ENCODE results near the gene DCC. TPM values are rescaled to one million over a fixed set of nuclear protein-coding genes. Genes with fewer than 3 reads are reported as not detected.
A peak's percentile ranks its signal among the peaks of the same experiment; 100 is the strongest.

DCC gene
- total and polyA plus RNA-seq, 4 donors, result 0.16 to 5.3 (median 2.5) TPM

DNA sequence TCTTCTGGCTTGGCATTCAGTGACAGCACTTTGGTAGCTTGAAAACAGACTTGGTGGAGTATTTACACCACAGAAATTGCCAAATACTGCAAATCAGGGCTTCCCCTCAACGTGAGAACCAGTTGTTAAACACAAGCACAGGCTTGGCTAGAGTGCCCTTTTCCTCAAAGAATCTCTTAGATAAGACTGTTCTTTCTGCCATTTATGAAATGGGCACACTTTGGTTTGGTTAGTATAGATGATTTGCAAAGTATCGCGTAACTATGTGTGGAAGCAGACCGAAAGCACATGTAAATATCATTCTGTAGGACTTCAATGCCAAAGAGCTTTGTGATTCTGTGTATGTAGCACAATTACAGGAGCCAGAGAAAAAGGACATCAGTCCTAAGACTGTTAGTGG is 308.2 kb downstream of the DCC start:
- Histone ChIP-seq H3K4me3 (no peak overlapping the region), H3K27ac (ENCODE audit: low read depth in 1 of 2, low read length in 1 of 2) (no peak overlapping the region), H3K9ac (ENCODE audit: insufficient read depth in 1 of 2, low read length in 2 of 2) (no peak overlapping the region), H3K27me3 (ENCODE audit: control insufficient read depth in 3 of 3, insufficient read depth in 3 of 3, low read length in 2 of 3) (no peaks in the 10 kb centered on the region), H3K4me1 (ENCODE audit: control insufficient read depth in 5 of 5, insufficient read depth in 5 of 5, low read length in 5 of 5) (no peaks in the 10 kb centered on the region), H3K9me3 (ENCODE audit: control insufficient read depth in 4 of 4, insufficient read depth in 3 of 4, low read length in 3 of 4) (no peaks in the 10 kb centered on the region), H3K36me3 (ENCODE audit: control insufficient read depth in 4 of 4, insufficient read depth in 4 of 4, low read length in 4 of 4) (no peaks in the 10 kb centered on the region)
- WGBS, 2 donors, result 76 to 85% methylated on average over 4 of the region's 4 CpGs
- DNase-seq (peak in 1 of 3 donors; percentile 18), ATAC-seq (ENCODE audit: insufficient read depth, low FRiP score) (no peak)
- TF ChIP-seq, protein P1, sequence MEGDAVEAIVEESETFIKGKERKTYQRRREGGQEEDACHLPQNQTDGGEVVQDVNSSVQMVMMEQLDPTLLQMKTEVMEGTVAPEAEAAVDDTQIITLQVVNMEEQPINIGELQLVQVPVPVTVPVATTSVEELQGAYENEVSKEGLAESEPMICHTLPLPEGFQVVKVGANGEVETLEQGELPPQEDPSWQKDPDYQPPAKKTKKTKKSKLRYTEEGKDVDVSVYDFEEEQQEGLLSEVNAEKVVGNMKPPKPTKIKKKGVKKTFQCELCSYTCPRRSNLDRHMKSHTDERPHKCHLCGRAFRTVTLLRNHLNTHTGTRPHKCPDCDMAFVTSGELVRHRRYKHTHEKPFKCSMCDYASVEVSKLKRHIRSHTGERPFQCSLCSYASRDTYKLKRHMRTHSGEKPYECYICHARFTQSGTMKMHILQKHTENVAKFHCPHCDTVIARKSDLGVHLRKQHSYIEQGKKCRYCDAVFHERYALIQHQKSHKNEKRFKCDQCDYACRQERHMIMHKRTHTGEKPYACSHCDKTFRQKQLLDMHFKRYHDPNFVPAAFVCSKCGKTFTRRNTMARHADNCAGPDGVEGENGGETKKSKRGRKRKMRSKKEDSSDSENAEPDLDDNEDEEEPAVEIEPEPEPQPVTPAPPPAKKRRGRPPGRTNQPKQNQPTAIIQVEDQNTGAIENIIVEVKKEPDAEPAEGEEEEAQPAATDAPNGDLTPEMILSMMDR (IDR thresholded peaks at IDR 0.05; ENCODE audit: control extremely low read depth, extremely low read depth), result no peak

DNA sequence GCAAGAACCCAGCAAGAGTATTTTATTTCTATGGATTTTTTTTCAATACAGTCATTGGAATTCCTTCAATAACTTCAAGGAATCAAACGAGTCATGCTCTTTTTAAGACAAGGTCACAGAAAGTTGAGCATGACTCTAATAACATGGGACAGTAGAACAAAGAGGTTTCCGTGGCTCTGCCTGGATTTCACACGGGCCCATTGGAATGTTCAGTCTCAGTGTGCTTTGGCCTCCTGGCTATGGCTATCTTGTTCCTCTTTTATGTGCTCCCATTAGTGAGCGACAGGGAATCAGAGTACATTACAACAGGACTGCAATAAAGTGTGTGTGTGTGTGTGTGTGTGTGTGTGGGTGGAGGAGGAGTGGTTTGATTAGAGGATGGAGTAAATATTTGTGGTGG is 312.4 kb downstream of the DCC start:
- Histone ChIP-seq H3K9ac (ENCODE audit: insufficient read depth in 1 of 2, low read length in 2 of 2) (no peak overlapping the region), H3K4me1 (ENCODE audit: control insufficient read depth in 5 of 5, insufficient read depth in 5 of 5, low read length in 5 of 5) (peaks cover 0 to 10% (median 0%) of the 10 kb centered on the region in 5 donors), H3K4me3 (no peak overlapping the region), H3K27me3 (ENCODE audit: control insufficient read depth in 3 of 3, insufficient read depth in 3 of 3, low read length in 2 of 3) (no peaks in the 10 kb centered on the region), H3K27ac (ENCODE audit: low read depth in 1 of 2, low read length in 1 of 2) (no peak overlapping the region), H3K36me3 (ENCODE audit: control insufficient read depth in 4 of 4, insufficient read depth in 4 of 4, low read length in 4 of 4) (no peaks in the 10 kb centered on the region), H3K9me3 (ENCODE audit: control insufficient read depth in 4 of 4, insufficient read depth in 3 of 4, low read length in 3 of 4) (no peaks in the 10 kb centered on the region)
- TF ChIP-seq, protein P1 (IDR thresholded peaks at IDR 0.05; ENCODE audit: control extremely low read depth, extremely low read depth), result no peak
- ATAC-seq (ENCODE audit: insufficient read depth, low FRiP score), result no peak
- no peak for DNase-seq
- WGBS, 2 donors, result 62 to 80% methylated on average over 4 of the region's 4 CpGs

DNA sequence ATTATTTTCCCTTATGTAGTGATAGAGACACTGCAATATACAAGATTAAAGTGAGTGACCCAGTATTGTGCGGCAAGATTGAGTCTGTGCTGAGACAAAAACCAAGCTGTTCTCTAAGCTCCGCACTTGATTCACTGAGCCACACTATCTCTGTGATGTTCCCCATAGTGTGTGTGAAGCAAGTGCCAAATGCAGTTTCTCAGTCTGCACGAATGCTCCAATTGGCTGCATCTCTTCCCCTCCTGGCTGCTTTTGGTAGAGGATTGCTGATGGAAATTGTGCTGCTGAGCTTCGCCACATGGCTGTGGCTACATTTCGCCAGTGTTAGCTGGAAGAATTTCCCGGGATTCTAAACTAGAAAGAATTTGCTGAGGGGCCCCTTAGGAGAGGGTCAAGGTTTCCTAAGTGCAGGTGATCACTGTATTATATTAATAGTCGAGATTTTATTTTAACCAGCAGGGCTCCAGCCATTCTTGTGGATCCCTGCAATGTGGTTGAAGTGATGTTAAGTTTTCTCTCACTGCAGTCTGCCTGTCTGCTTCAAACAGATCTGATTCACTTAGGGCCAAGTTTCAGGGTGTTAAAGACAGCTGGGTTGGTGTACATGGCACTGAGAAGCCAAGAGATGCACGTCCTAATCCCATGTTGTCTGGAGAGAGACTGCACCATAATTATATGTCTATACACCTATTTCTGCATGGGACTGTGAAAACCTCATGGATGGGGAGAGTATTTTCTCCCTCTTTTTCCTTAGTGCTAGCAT is 317.2 kb downstream of the DCC start:
- DNase-seq, result peak; percentile 40 to 86 (median 72)
- no peak overlapping the region for H3K9ac ChIP-seq (ENCODE audit: insufficient read depth in 1 of 2, low read length in 2 of 2)
- H3K27me3 ChIP-seq (ENCODE audit: control insufficient read depth in 3 of 3, insufficient read depth in 3 of 3, low read length in 2 of 3), result no peaks in the 10 kb centered on the region
- no peak overlapping the region for H3K27ac ChIP-seq (ENCODE audit: low read depth in 1 of 2, low read length in 1 of 2)
- no peaks in the 10 kb centered on the region for H3K36me3 ChIP-seq (ENCODE audit: control insufficient read depth in 4 of 4, insufficient read depth in 4 of 4, low read length in 4 of 4)
- no peak overlapping the region for H3K4me3 ChIP-seq
- ATAC-seq (ENCODE audit: insufficient read depth, low FRiP score), result no peak
- H3K4me1 ChIP-seq (ENCODE audit: control insufficient read depth in 5 of 5, insufficient read depth in 5 of 5, low read length in 5 of 5), result peaks cover 0 to 14% (median 0%) of the 10 kb centered on the region in 5 donors
- H3K9me3 ChIP-seq (ENCODE audit: control insufficient read depth in 4 of 4, insufficient read depth in 3 of 4, low read length in 3 of 4), result no peaks in the 10 kb centered on the region
- WGBS, 2 donors, result 69 to 75% methylated on average over 8 of the region's 8 CpGs
- TF ChIP-seq, protein P1 (IDR thresholded peaks at IDR 0.05; ENCODE audit: control extremely low read depth, extremely low read depth), result no peak

Measured in lung (tissue), 12 donors.